BJ (cell line): ENCODE data around the gene CHST11. TPM values are rescaled to one million over a fixed set of nuclear protein-coding genes. Genes with fewer than 3 reads are reported as not detected.

ENCODE experiments used
- CTCF ChIA-PET: fragments of 350-600 bp; formaldehyde crosslinking; extraction: SDS; loops from one replicate; lab custom pipeline; 2021; ENCODE audit warnings: antibody characterized with exemption, inconsistent platforms; lab: Yijun Ruan, JAX
- POLR2A ChIA-PET: fragments of 300-600 bp; sonication (Branson Sonifier 250); formaldehyde crosslinking; extraction: SDS; loops from one replicate; lab custom pipeline; 2021; ENCODE audit warnings: antibody characterized with exemption; lab: Charles Lee
- DNase-seq: peaks from one replicate; pipeline ENCODE4 v3.0.0-alpha.2; 2011; ENCODE audit warnings: low read depth
- H3K27me3 ChIP-seq: 2 replicates; pipeline ENCODE4 v1.6.0; 2011; ENCODE audit warnings: low read length; ENCODE audit not compliant: control insufficient read depth, insufficient read depth
- H3K36me3 ChIP-seq: 2 replicates; pipeline ENCODE4 v1.5.1; 2011; ENCODE audit warnings: low read length; ENCODE audit not compliant: control insufficient read depth, insufficient read depth
- H3K4me3 ChIP-seq: 2 replicates; pipeline ENCODE4 v1.5.1; 2011; ENCODE audit warnings: low read depth, mild to moderate bottlenecking, control low read depth, low read length
- CTCF ChIP-seq: IDR thresholded peaks from 2 replicates; pipeline ENCODE4 v1.5.1; 2011; ENCODE audit warnings: low read depth, mild to moderate bottlenecking, control low read depth, inconsistent platforms, low read length, moderate library complexity; ENCODE audit not compliant: insufficient read depth
- polyA plus RNA-seq: library from polyadenylated mRNA; depleted of rRNA; stranded (reverse); fragments of >200 nt; gene quantifications from 2 replicates; pipeline ENCODE4 v1.2.3, GENCODE V29; 2011

The CHST11 gene
- polyA plus RNA-seq, 1 experiment = 7.3 TPM

GRCh38 chr12:104640956-104641355 is 184.2 kb downstream of the CHST11 start:
- ChIA-PET POLR2A (no interaction called here), CTCF (interaction anchor here (0.9 to 1.3 kb wide), 3 partner anchors 8 to 28 kb away, joined by 3 to 4 read pairs (median 3); no protein-coding TSS in a partner anchor)
- no peak for TF ChIP-seq CTCF
- Histone ChIP-seq H3K36me3 (no peaks in the 10 kb centered on the region), H3K27me3 (no peaks in the 10 kb centered on the region), H3K4me3 (no peak overlapping the region)
- DNase-seq = no peak

- no peak for DNase-seq
- ChIA-PET CTCF (interaction anchor here (1.2 to 1.3 kb wide), 2 partner anchors 9 to 27 kb away, joined by 3 to 4 read pairs; no protein-coding TSS in a partner anchor), POLR2A (no interaction called here)
- TF ChIP-seq CTCF = no peak
- no peaks in the 10 kb centered on the region for H3K27me3 ChIP-seq
- no peaks in the 10 kb centered on the region for H3K36me3 ChIP-seq
- no peak overlapping the region for H3K4me3 ChIP-seq
These were observed 185.1 kb downstream of the CHST11 start for GRCh38 chr12:104641862-104642261.

GRCh38 chr12:104643093-104643818 is 186.5 kb downstream of the CHST11 start:
- Histone ChIP-seq H3K27me3 (no peaks in the 10 kb centered on the region), H3K36me3 (no peaks in the 10 kb centered on the region), H3K4me3 (no peak overlapping the region)
- TF ChIP-seq CTCF = no peak
- POLR2A ChIA-PET = no interaction called here
- CTCF ChIA-PET = no interaction called here
- DNase-seq = no peak

- TF ChIP-seq CTCF = no peak
- no peak for DNase-seq
- Histone ChIP-seq H3K27me3 (no peaks in the 10 kb centered on the region), H3K4me3 (no peak overlapping the region), H3K36me3 (no peaks in the 10 kb centered on the region)
- CTCF ChIA-PET = no interaction called here
- POLR2A ChIA-PET = no interaction called here
These were observed 187.3 kb downstream of the CHST11 start for GRCh38 chr12:104643819-104644669.

- ChIA-PET POLR2A (no interaction called here), CTCF (no interaction called here)
- H3K27me3 ChIP-seq = 0 out of 2 replicates have a peak, but pooled peaks cover 1% of the 10 kb centered on the region
- no peaks in the 10 kb centered on the region for H3K36me3 ChIP-seq
- DNase-seq = no peak
- no peak for TF ChIP-seq CTCF
- H3K4me3 ChIP-seq = no peak overlapping the region
These were observed 192.0 kb downstream of the CHST11 start for GRCh38 chr12:104648756-104649155.
